HepG2 (cell line): ENCODE measurements around the gene INHA. TPM values are rescaled to one million over a fixed set of nuclear protein-coding genes. Genes with fewer than 3 reads are reported as not detected.

Experiments used
- ATAD3A ChIP-seq: sonication (generic); formaldehyde crosslinking; IDR thresholded peaks from 2 replicates; pipeline ENCODE4 v1.4.0; 2020; ENCODE audit warnings: missing genetic modification reagents
- CBX2 ChIP-seq, 2 experiments: fragments of 200-600 bp in 1 of 2; sonication (generic); formaldehyde crosslinking in 1 of 2; IDR thresholded peaks; 2 replicates each; pipeline versions ENCODE4 v1.7.0 to v1.8.1; 2018 to 2022; ENCODE audit warnings: low read depth in 2 of 2, low read length in 1 of 2, mild to moderate bottlenecking in 1 of 2, missing genetic modification reagents in 1 of 2
- MEIS2 ChIP-seq: sonication (generic); formaldehyde crosslinking; IDR thresholded peaks from 2 replicates; pipeline ENCODE4 v1.9.0; 2021; ENCODE audit warnings: mild to moderate bottlenecking, missing genetic modification reagents
- NCOA2 ChIP-seq: sonication (generic); formaldehyde crosslinking; IDR thresholded peaks from 2 replicates; pipeline ENCODE4 v1.8.0; 2022; ENCODE audit warnings: inconsistent platforms
- PAWR ChIP-seq: sonication (generic); formaldehyde crosslinking; IDR thresholded peaks from 2 replicates; pipeline ENCODE4 v1.4.0; 2020; ENCODE audit warnings: missing genetic modification reagents, mild to moderate bottlenecking, borderline replicate concordance
- TEF ChIP-seq: sonication (generic); formaldehyde crosslinking; IDR thresholded peaks from 2 replicates; pipeline ENCODE4 v1.5.0; 2020; ENCODE audit warnings: missing genetic modification reagents
- THAP9 ChIP-seq: sonication (generic); formaldehyde crosslinking; IDR thresholded peaks from 2 replicates; pipeline ENCODE4; 2020; ENCODE audit warnings: missing genetic modification reagents, mild to moderate bottlenecking, borderline replicate concordance
- TMF1 ChIP-seq: sonication (generic); formaldehyde crosslinking; IDR thresholded peaks from 2 replicates; pipeline ENCODE4 v1.8.1; 2022; ENCODE audit warnings: low read depth, missing genetic modification reagents
- ZBTB40 ChIP-seq, 2 experiments: fragments of 450-650 bp in 1 of 2; sonication (generic) in 1 of 2; formaldehyde crosslinking in 1 of 2; IDR thresholded peaks; 2 replicates each; pipeline versions ENCODE4 v1.6.1 to v1.8.0; 2016 to 2022; ENCODE audit warnings: antibody characterized with exemption in 1 of 2, mild to moderate bottlenecking in 1 of 2, missing genetic modification reagents in 1 of 2
- ZBTB44 ChIP-seq: sonication (generic); formaldehyde crosslinking; IDR thresholded peaks from 2 replicates; pipeline ENCODE4 v1.4.0; 2020; ENCODE audit warnings: missing genetic modification reagents
- ZNF17 ChIP-seq: sonication (generic); formaldehyde crosslinking; IDR thresholded peaks from 2 replicates; pipeline ENCODE4 v1.5.0; 2020; ENCODE audit warnings: mild to moderate bottlenecking, missing genetic modification reagents
- ZNF329 ChIP-seq: sonication (generic); formaldehyde crosslinking; IDR thresholded peaks from 2 replicates; pipeline ENCODE4 v1.9.0; 2021; ENCODE audit warnings: low read depth, mild to moderate bottlenecking, missing genetic modification reagents
- ZNF331 ChIP-seq: sonication (generic); formaldehyde crosslinking; IDR thresholded peaks from 2 replicates; pipeline ENCODE4 v1.4.0; 2020; ENCODE audit warnings: missing genetic modification reagents
- polyA plus RNA-seq, 8 experiments: library from polyadenylated mRNA; depleted of rRNA in 3 of 8; stranded (reverse) in 7 of 8; unstranded in 1 of 8; fragments of >200 nt; fragmentation: Illumina TruSeq in 4 of 8; extraction: Trizol in 4 of 8; gene quantifications; 2 replicates each; pipeline versions ENCODE4 v1.2.1 to v1.2.3, GENCODE V29; 2011 to 2016; ENCODE audit warnings: low read depth in 4 of 8, missing spikeins in 1 of 8, mixed read lengths in 1 of 8; ENCODE audit not compliant: insufficient read depth in 1 of 8
- total RNA-seq, 5 experiments: library from RNA; depleted of rRNA; stranded (reverse); fragments of >200 nt; fragmentation: Illumina TruSeq; extraction: Trizol; gene quantifications; 2 replicates each; pipeline ENCODE4 v1.2.3, GENCODE V29; 2016; ENCODE audit warnings: low read depth in 1 of 5

The INHA gene
- total and polyA plus RNA-seq, 2 of the 13 experiments (the other 11 are each of a cell fraction or from before 2014, with no cell fraction given), result 4.1 to 15.2 TPM

- TF ChIP-seq ZNF329 (CRISPR knock-in tag), result peak; percentile 48; the same call in 1 of the 2 replicates
- no peak for TF ChIP-seq ZBTB44 (CRISPR knock-in tag)
- TF ChIP-seq ATAD3A (CRISPR knock-in tag), result no peak
- TF ChIP-seq PAWR (CRISPR knock-in tag), result no peak
- TF ChIP-seq TMF1 (CRISPR knock-in tag), result no peak; the same call in 1 of the 2 replicates
- 0 out of 2 replicates have a peak, but pooled peaks have one; percentile 48 for TF ChIP-seq MEIS2
- TF ChIP-seq ZNF17 (CRISPR knock-in tag), result no peak
- peak; percentile 26; the same call in 1 of the 2 replicates for TF ChIP-seq THAP9 (CRISPR knock-in tag)
- no peak for TF ChIP-seq NCOA2 (CRISPR knock-in tag)
- TF ChIP-seq ZBTB40 (IDR thresholded peaks at IDR 0.05), result no peak
- 0 out of 2 replicates have a peak, but pooled peaks have one; percentile 12 for TF ChIP-seq ZBTB40 (CRISPR knock-in tag; IDR thresholded peaks at IDR 0.05)
- no peak for TF ChIP-seq TEF (CRISPR knock-in tag)
- no peak for TF ChIP-seq CBX2 (IDR thresholded peaks at IDR 0.05; ENCODE audit: low read depth, low read length)
- TF ChIP-seq CBX2 (CRISPR knock-in tag; IDR thresholded peaks at IDR 0.05; ENCODE audit: low read depth), result peak; percentile 66; the same call in 1 of the 2 replicates
- TF ChIP-seq ZNF331 (CRISPR knock-in tag), result no peak
These were observed 1.8 kb upstream of the INHA start (continued) for GRCh38 chr2:219570194-219570923.
